ENCODE measurements around the gene SNAPC3. TPM values are rescaled to one million over a fixed set of nuclear protein-coding genes. Genes with fewer than 3 reads are reported as not detected.

Gene SNAPC3
- 10 to 100 TPM; 22.4 to 31.0 (median 30.1) TPM for total RNA-seq

DNA sequence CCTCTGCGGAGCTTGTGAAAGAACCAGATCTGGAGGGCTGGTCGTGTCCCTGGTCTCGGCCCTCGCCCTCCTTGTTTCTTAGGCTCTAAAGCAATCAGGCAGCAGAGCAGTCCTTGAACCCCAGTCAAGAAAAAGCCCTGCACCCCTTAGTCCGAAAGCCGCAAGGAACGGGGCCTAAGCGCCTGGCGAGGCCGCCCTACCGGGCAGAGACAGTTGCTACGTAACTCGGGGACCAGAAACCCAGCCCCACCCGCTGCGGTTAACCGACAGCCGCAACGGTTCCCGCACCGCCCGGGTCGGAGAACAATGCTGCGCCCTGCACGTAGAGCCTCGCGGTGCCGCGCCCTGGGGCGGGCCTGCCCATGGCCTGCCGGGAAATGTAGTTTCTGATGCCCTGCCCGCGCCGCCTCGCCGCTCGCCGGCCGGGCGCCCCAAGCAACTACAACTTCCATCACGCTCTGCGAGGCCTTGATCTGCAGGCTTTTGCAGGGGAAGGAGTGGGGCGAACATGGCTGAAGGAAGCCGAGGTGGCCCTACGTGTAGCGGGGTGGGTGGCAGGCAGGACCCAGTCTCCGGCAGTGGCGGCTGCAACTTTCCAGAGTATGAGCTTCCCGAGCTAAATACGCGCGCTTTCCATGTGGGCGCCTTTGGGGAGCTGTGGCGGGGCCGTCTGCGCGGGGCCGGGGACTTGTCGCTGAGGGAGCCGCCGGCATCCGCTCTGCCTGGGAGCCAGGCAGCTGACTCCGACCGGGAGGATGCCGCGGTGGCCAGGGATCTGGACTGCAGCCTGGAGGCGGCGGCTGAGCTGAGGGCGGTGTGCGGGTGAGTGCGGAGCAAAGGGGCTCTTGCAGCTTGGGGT is at the start of gene SNAPC3:
TSS of gene SNAPC3 (plus strand) at position 505 of the 859 bp plus-strand sequence. CDS start at position 509, 4 bp downstream.
- TF ChIP-seq, protein P1, sequence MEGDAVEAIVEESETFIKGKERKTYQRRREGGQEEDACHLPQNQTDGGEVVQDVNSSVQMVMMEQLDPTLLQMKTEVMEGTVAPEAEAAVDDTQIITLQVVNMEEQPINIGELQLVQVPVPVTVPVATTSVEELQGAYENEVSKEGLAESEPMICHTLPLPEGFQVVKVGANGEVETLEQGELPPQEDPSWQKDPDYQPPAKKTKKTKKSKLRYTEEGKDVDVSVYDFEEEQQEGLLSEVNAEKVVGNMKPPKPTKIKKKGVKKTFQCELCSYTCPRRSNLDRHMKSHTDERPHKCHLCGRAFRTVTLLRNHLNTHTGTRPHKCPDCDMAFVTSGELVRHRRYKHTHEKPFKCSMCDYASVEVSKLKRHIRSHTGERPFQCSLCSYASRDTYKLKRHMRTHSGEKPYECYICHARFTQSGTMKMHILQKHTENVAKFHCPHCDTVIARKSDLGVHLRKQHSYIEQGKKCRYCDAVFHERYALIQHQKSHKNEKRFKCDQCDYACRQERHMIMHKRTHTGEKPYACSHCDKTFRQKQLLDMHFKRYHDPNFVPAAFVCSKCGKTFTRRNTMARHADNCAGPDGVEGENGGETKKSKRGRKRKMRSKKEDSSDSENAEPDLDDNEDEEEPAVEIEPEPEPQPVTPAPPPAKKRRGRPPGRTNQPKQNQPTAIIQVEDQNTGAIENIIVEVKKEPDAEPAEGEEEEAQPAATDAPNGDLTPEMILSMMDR (IDR thresholded peaks at IDR 0.05; ENCODE audit: low read depth) = no peak

DNA sequence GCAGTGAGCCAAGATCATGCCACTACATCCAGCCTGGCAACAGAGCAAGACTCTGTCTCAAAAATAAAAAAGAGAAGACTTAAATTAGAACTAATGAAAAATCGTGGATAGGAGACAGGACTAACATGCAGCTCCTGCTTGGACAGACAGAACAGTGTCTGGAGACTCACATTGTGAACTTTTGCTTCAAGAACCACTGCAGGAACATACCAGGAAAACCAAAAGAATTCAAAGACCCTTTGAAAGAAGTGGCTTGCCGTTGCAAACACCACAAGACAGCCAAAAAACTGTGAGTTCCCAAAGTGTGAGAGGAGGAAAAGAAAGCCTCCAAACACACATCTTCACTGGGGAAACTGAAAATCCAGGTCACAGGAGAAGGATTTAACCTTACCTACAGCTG is 48.8 kb upstream of the SNAPC3 start:
- TF ChIP-seq, protein P1 (IDR thresholded peaks at IDR 0.05; ENCODE audit: low read depth) = no peak

DNA sequence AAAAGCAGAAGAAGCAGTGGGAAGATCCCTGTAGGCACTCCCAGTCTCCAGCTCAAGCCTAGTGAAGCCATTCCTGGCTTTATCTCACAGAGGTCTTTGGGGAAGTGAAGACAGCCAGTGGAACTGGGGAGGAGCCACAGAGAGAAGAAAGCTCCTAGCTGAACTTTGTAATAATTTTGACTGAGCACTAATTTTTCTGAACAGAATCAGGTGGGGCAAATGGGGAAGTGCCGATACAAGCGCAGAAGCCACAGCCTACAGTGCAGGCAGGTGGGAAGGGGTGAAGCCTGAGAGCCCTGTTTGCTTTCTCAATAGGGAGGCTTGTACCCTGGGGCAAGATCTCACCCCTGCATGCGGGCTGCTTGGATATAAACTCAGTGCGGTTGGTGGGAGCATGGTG is 48.4 kb upstream of the SNAPC3 start:
- TF ChIP-seq, protein P1 (IDR thresholded peaks at IDR 0.05; ENCODE audit: low read depth) = no peak

DNA sequence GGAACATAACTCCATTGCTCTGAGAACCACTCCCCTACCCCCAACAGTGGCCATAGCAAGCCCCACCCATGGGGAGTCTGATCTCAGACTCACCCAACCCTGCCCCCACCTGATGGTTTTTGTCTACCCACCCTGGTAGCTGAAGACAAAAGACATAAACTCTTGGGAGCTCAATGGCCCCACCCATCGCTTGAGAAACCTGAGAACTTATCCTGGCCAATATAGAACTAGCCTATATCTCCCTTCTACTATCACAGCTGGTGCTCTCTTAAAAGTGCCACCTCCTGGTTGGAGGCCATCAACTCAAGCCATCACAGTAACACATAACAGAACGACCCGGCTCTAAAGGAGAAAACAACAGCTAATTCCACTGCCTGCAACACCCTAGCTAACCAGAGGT is 47.9 kb upstream of the SNAPC3 start:
- TF ChIP-seq, protein P1 (IDR thresholded peaks at IDR 0.05; ENCODE audit: low read depth) = no peak

DNA sequence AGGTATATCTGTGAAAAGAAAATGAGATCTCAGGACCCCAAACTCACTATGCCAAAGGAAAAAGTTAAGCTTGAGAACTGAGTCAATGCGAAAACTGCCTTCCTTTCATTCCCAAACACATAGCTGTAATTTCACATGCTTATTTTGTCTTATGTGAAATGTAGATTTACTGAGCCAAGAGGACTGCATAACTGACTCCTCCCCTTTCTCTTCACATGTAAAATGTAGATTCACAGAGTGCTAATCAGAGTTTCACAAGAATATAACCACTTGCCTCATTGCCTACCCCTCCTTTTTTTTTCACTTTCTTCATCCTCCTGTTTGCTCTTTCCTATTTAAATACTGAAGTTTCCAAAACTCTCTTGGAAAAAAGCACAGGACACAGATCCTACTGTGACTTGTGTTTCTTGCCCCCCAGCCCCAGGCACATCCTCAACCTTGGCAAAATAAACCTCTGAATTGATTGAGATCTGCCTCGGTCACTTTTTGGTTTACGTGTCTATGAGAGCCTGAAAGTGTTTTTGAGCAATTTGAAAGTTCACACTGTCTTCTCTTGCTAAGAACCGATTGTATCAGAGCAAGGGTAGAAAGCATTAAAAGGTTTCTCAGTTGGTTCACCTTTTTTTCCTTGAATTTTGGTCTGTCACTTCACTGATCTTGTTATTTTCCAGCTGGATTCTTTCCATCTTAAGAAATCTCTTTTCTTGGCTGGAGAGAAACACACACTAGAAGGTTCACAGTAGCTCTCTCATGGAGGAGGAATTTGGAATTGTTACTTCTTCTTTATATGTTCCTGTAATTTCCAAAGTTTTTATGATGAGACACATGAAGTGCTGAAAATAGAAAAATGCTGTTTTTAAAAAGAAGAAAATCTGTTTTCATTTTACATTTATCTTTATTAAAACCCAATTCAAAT is 44.8 kb upstream of the SNAPC3 start:
- TF ChIP-seq, protein P1 (IDR thresholded peaks at IDR 0.05; ENCODE audit: low read depth) = no peak

DNA sequence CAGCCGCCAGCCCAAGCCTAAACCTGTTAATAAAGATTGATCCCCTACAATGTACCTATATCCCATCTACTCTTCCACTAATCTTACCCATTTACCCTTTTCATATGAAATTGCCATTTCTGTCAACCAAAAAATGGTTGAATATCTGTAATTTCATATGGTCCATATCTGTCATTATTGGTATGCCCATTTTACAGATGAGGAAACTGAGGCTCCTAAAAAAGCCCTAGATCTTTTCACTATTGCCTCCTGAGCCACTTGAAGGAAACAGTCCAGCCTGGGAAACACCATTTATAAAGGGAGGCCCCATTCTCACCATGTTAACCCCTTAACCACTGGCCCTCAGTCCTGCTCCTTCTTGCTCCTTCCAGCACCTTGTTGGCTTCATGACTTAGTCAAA is 41.2 kb upstream of the SNAPC3 start:
- TF ChIP-seq, protein P1 (IDR thresholded peaks at IDR 0.05; ENCODE audit: low read depth) = no peak

DNA sequence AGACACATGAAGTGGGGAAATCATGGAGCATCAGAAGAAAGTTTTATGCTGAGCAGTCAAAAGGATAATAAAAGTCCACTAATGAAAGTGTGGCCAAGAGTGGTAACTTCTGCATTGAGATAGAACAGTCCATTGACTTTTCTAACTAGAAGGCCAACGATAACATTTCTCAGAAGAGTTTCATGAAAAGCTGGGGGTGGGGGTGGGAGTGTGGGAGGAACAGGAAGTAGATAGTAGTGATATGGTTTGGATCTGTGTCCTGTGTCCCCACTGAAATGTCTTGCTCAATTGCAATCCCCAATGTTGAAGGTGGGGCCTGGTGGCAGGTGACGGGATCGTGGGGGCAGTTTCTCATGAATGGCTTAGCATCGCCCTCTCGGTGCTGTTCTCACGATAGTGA is 36.2 kb upstream of the SNAPC3 start:
- TF ChIP-seq, protein P1 (IDR thresholded peaks at IDR 0.05; ENCODE audit: low read depth) = no peak

Measured in subcutaneous adipose tissue (tissue), 4 donors.